ENCODE results near the gene ABLIM3.
"Not testable (repeated sequence)": the region's sequence is repeated elsewhere in the genome, so short reads cannot be mapped to it uniquely, and the experiment has no call there.

The ABLIM3 gene

GRCh38 chr5:149271716-149272563 lies 130.6 kb downstream of the ABLIM3 start, which contains the start of gene AFAP1L1:
Gene AFAP1L1 (plus strand): TSS chr5:149271859. CDS start chr5:149271969, 110 bp downstream.
- Histone ChIP-seq H3K18ac (ENCODE audit: low read depth in 1 of 2, low read length in 2 of 2) (peak within 1 kb of the TSS; percentile 85 to 86), H3K4me1 (ENCODE audit: control insufficient read depth, insufficient read depth, low read depth, low read length) (peaks cover 9% of the 10 kb centered on the region), H3K4ac (ENCODE audit: low read depth in 1 of 2, low read length in 2 of 2) (peak within 1 kb of the TSS in 1 of 2 experiments; percentile 88), H3K4me3 (ENCODE audit: insufficient read depth in 1 of 2, low read depth in 1 of 2, low read length in 2 of 2) (peak within 1 kb of the TSS; percentile 89), H2BK5ac (ENCODE audit: low read depth, low read length, poor library complexity, severe bottlenecking) (no peak within 1 kb of the TSS), H4K91ac (ENCODE audit: low read length) (peak within 1 kb of the TSS; percentile 18), H3K27me3 (ENCODE audit: control insufficient read depth in 1 of 2, insufficient read depth in 1 of 2, low read length in 2 of 2) (no peaks in the 10 kb centered on the region), H3K14ac (ENCODE audit: low read length in 2 of 2) (peak within 1 kb of the TSS in 1 of 2 experiments; percentile 75), H2AFZ (ENCODE audit: low read depth, low read length) (peak within 1 kb of the TSS; percentile 80), H3K36me3 (ENCODE audit: control insufficient read depth in 1 of 2, insufficient read depth in 2 of 2, low read depth in 1 of 2, low read length in 2 of 2) (peaks cover 0 to 3% of the 10 kb centered on the region in 2 experiments), H2BK15ac (ENCODE audit: low read depth, poor library complexity, severe bottlenecking) (peak within 1 kb of the TSS; percentile 63), H3K23ac (ENCODE audit: low read length in 2 of 2) (peak within 1 kb of the TSS in 1 of 2 experiments; percentile 46), H3K9ac (ENCODE audit: low read length) (peak within 1 kb of the TSS; percentile 78), H4K8ac (ENCODE audit: low read length) (peak within 1 kb of the TSS; percentile 81), H3K27ac (ENCODE audit: low read length, poor library complexity, severe bottlenecking) (peak within 1 kb of the TSS; percentile 18), H3K9me3 (ENCODE audit: control insufficient read depth, low read length) (peaks cover 15% of the 10 kb centered on the region), H3K79me1 (replicated peaks; ENCODE audit: low read length, poor library complexity, severe bottlenecking) (peaks cover 17% of the 10 kb centered on the region), H2AK5ac (ENCODE audit: low read length, severe bottlenecking) (no peak within 1 kb of the TSS), H2BK12ac (ENCODE audit: low read length in 2 of 2) (peak within 1 kb of the TSS in 1 of 2 experiments; percentile 96), H3K4me2 (ENCODE audit: low read length, poor library complexity, severe bottlenecking) (peak within 1 kb of the TSS; percentile 92), H2BK120ac (ENCODE audit: low read depth, low read length) (peak within 1 kb of the TSS; percentile 80)
- WGBS = under 1% methylated on average over 78 of the region's 81 CpGs
- DNase-seq = peak; percentile 72

- not testable (repeated sequence) for H3K27me3 ChIP-seq (ENCODE audit: control insufficient read depth in 1 of 2, insufficient read depth in 1 of 2, low read length in 2 of 2); H3K4me1 ChIP-seq (ENCODE audit: control insufficient read depth, insufficient read depth, low read depth, low read length); H3K14ac ChIP-seq (ENCODE audit: low read length in 2 of 2); H2BK120ac ChIP-seq (ENCODE audit: low read depth, low read length); H2BK12ac ChIP-seq (ENCODE audit: low read length in 2 of 2); H3K36me3 ChIP-seq (ENCODE audit: control insufficient read depth in 1 of 2, insufficient read depth in 2 of 2, low read depth in 1 of 2, low read length in 2 of 2); H3K18ac ChIP-seq (ENCODE audit: low read depth in 1 of 2, low read length in 2 of 2); H2BK5ac ChIP-seq (ENCODE audit: low read depth, low read length, poor library complexity, severe bottlenecking); DNase-seq; H3K23ac ChIP-seq (ENCODE audit: low read length in 2 of 2); H2AFZ ChIP-seq (ENCODE audit: low read depth, low read length); H3K4me2 ChIP-seq (ENCODE audit: low read length, poor library complexity, severe bottlenecking); H2BK15ac ChIP-seq (ENCODE audit: low read depth, poor library complexity, severe bottlenecking); H2AK5ac ChIP-seq (ENCODE audit: low read length, severe bottlenecking); H3K27ac ChIP-seq (ENCODE audit: low read length, poor library complexity, severe bottlenecking); H3K4ac ChIP-seq (ENCODE audit: low read depth in 1 of 2, low read length in 2 of 2); H4K8ac ChIP-seq (ENCODE audit: low read length)
- Histone ChIP-seq H3K79me1 (replicated peaks; ENCODE audit: low read length, poor library complexity, severe bottlenecking) (peaks cover 18% of the 10 kb centered on the region), H3K9me3 (ENCODE audit: control insufficient read depth, low read length) (peaks cover 12% of the 10 kb centered on the region), H3K4me3 (ENCODE audit: insufficient read depth in 1 of 2, low read depth in 1 of 2, low read length in 2 of 2) (peak overlapping the region in 1 of 2 experiments; percentile 89), H3K9ac (ENCODE audit: low read length) (peak overlapping the region; percentile 77), H4K91ac (ENCODE audit: low read length) (peak overlapping the region; percentile 30)
- WGBS = 73% methylated on average over 15 of the region's 16 CpGs
Observed at GRCh38 chr5:149272781-149273180, 131.5 kb downstream of the ABLIM3 start.

GRCh38 chr5:149273237-149273636 lies 131.9 kb downstream of the ABLIM3 start:
- peaks cover 7% of the 10 kb centered on the region for H3K9me3 ChIP-seq (ENCODE audit: control insufficient read depth, low read length)
- H2BK120ac ChIP-seq (ENCODE audit: low read depth, low read length) = no peak overlapping the region
- H3K79me1 ChIP-seq (replicated peaks; ENCODE audit: low read length, poor library complexity, severe bottlenecking) = peaks cover 21% of the 10 kb centered on the region
- no peak overlapping the region for H2AFZ ChIP-seq (ENCODE audit: low read depth, low read length)
- peaks cover 9% of the 10 kb centered on the region for H3K4me1 ChIP-seq (ENCODE audit: control insufficient read depth, insufficient read depth, low read depth, low read length)
- no peak overlapping the region for H3K27ac ChIP-seq (ENCODE audit: low read length, poor library complexity, severe bottlenecking)
- H3K4ac ChIP-seq (ENCODE audit: low read depth in 1 of 2, low read length in 2 of 2) = no peak overlapping the region
- H2BK12ac ChIP-seq (ENCODE audit: low read length in 2 of 2) = no peak overlapping the region
- H4K91ac ChIP-seq (ENCODE audit: low read length) = no peak overlapping the region
- no peak overlapping the region for H2BK15ac ChIP-seq (ENCODE audit: low read depth, poor library complexity, severe bottlenecking)
- peaks cover 0 to 3% of the 10 kb centered on the region in 2 experiments for H3K36me3 ChIP-seq (ENCODE audit: control insufficient read depth in 1 of 2, insufficient read depth in 2 of 2, low read depth in 1 of 2, low read length in 2 of 2)
- peak overlapping the region in 1 of 2 experiments; percentile 89 for H3K4me3 ChIP-seq (ENCODE audit: insufficient read depth in 1 of 2, low read depth in 1 of 2, low read length in 2 of 2)
- no peak overlapping the region for H2BK5ac ChIP-seq (ENCODE audit: low read depth, low read length, poor library complexity, severe bottlenecking)
- no peak overlapping the region for H3K14ac ChIP-seq (ENCODE audit: low read length in 2 of 2)
- no peaks in the 10 kb centered on the region for H3K27me3 ChIP-seq (ENCODE audit: control insufficient read depth in 1 of 2, insufficient read depth in 1 of 2, low read length in 2 of 2)
- H3K23ac ChIP-seq (ENCODE audit: low read length in 2 of 2) = no peak overlapping the region
- H2AK5ac ChIP-seq (ENCODE audit: low read length, severe bottlenecking) = no peak overlapping the region
- no peak overlapping the region for H3K4me2 ChIP-seq (ENCODE audit: low read length, poor library complexity, severe bottlenecking)
- H3K9ac ChIP-seq (ENCODE audit: low read length) = no peak overlapping the region
- no CpG with 5 or more reads among the region's 5 CpGs for WGBS
- DNase-seq = no peak
- no peak overlapping the region for H3K18ac ChIP-seq (ENCODE audit: low read depth in 1 of 2, low read length in 2 of 2)
- H4K8ac ChIP-seq (ENCODE audit: low read length) = no peak overlapping the region

GRCh38 chr5:149273950-149274349 lies 132.7 kb downstream of the ABLIM3 start:
- WGBS = 64% methylated on average over 2 of the region's 3 CpGs
- no peak overlapping the region for H2BK5ac ChIP-seq (ENCODE audit: low read depth, low read length, poor library complexity, severe bottlenecking)
- no peak overlapping the region for H3K4me3 ChIP-seq (ENCODE audit: insufficient read depth in 1 of 2, low read depth in 1 of 2, low read length in 2 of 2)

More at GRCh38 chr5:149273950-149274349, 132.7 kb downstream of the ABLIM3 start:
- Histone ChIP-seq H2AK5ac (ENCODE audit: low read length, severe bottlenecking) (no peak overlapping the region), H3K79me1 (replicated peaks; ENCODE audit: low read length, poor library complexity, severe bottlenecking) (peaks cover 23% of the 10 kb centered on the region), H3K4me2 (ENCODE audit: low read length, poor library complexity, severe bottlenecking) (no peak overlapping the region), H3K9ac (ENCODE audit: low read length) (no peak overlapping the region), H3K9me3 (ENCODE audit: control insufficient read depth, low read length) (peaks cover under 1% of the 10 kb centered on the region), H2BK12ac (ENCODE audit: low read length in 2 of 2) (peak overlapping the region in 1 of 2 experiments; percentile 29), H4K91ac (ENCODE audit: low read length) (no peak overlapping the region), H2BK15ac (ENCODE audit: low read depth, poor library complexity, severe bottlenecking) (no peak overlapping the region), H3K14ac (ENCODE audit: low read length in 2 of 2) (no peak overlapping the region), H3K27me3 (ENCODE audit: control insufficient read depth in 1 of 2, insufficient read depth in 1 of 2, low read length in 2 of 2) (no peaks in the 10 kb centered on the region), H3K36me3 (ENCODE audit: control insufficient read depth in 1 of 2, insufficient read depth in 2 of 2, low read depth in 1 of 2, low read length in 2 of 2) (peaks cover 0 to 3% of the 10 kb centered on the region in 2 experiments), H3K4ac (ENCODE audit: low read depth in 1 of 2, low read length in 2 of 2) (no peak overlapping the region), H3K4me1 (ENCODE audit: control insufficient read depth, insufficient read depth, low read depth, low read length) (peaks cover 9% of the 10 kb centered on the region), H3K18ac (ENCODE audit: low read depth in 1 of 2, low read length in 2 of 2) (no peak overlapping the region), H3K23ac (ENCODE audit: low read length in 2 of 2) (no peak overlapping the region), H2AFZ (ENCODE audit: low read depth, low read length) (no peak overlapping the region), H2BK120ac (ENCODE audit: low read depth, low read length) (no peak overlapping the region), H4K8ac (ENCODE audit: low read length) (no peak overlapping the region), H3K27ac (ENCODE audit: low read length, poor library complexity, severe bottlenecking) (no peak overlapping the region)
- no peak for DNase-seq

Data from mesenchymal stem cell (in vitro differentiated cells and primary cell).